ENCODE measurements around the gene PSTPIP2. TPM values are rescaled to one million over a fixed set of nuclear protein-coding genes. Genes with fewer than 3 reads are reported as not detected.
A peak's percentile ranks its signal among the peaks of the same experiment; 100 is the strongest.
"Not testable (repeated sequence)": the region's sequence is repeated elsewhere in the genome, so short reads cannot be mapped to it uniquely, and the experiment has no call there.

The PSTPIP2 gene
- total and polyA plus RNA-seq, 2 experiments from 2014 or later: 11.9 to 24.5 TPM

DNA sequence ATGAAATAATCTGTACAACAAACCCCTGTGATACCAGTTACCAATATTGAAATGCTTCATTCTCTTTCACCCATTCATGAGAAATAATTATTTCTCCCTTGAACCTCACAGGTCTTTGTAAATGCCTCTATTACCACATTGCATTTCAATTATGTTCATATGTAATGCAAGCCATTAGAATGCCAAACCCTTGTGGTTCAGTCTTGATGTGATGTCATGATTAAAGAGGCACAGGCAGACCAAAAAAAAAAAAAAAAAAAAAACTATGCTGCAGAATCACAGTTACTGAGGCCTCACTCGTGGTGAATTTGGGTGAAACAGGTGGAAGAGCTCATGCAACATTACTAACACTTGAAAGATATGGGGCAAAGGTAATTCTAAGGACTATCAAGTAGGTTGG, 95.5 kb downstream of the PSTPIP2 start:
- no peak for DNase-seq (ENCODE audit: low spot score)
- H2AFZ ChIP-seq: no peak overlapping the region
- H4K20me1 ChIP-seq (ENCODE audit: insufficient read depth, poor library complexity, severe bottlenecking): no peaks in the 10 kb centered on the region
- TF ChIP-seq EZH2phosphoT487 (IDR thresholded peaks at IDR 0.05; ENCODE audit: low read depth, severe bottlenecking, unreplicated experiment) (no peak), EZH2 (IDR thresholded peaks at IDR 0.05; ENCODE audit: borderline replicate concordance) (no peak)
- TF ChIP-seq, protein P1, sequence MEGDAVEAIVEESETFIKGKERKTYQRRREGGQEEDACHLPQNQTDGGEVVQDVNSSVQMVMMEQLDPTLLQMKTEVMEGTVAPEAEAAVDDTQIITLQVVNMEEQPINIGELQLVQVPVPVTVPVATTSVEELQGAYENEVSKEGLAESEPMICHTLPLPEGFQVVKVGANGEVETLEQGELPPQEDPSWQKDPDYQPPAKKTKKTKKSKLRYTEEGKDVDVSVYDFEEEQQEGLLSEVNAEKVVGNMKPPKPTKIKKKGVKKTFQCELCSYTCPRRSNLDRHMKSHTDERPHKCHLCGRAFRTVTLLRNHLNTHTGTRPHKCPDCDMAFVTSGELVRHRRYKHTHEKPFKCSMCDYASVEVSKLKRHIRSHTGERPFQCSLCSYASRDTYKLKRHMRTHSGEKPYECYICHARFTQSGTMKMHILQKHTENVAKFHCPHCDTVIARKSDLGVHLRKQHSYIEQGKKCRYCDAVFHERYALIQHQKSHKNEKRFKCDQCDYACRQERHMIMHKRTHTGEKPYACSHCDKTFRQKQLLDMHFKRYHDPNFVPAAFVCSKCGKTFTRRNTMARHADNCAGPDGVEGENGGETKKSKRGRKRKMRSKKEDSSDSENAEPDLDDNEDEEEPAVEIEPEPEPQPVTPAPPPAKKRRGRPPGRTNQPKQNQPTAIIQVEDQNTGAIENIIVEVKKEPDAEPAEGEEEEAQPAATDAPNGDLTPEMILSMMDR (IDR thresholded peaks at IDR 0.05; ENCODE audit: poor library complexity): no peak
- H3K9me3 ChIP-seq (ENCODE audit: low read depth): no peaks in the 10 kb centered on the region
- peaks cover 4% of the 10 kb centered on the region for H3K4me1 ChIP-seq (ENCODE audit: insufficient read depth)
- no peak overlapping the region for H3K4me3 ChIP-seq
- no peaks in the 10 kb centered on the region for H3K9me2 ChIP-seq (replicated peaks; ENCODE audit: insufficient read depth)
- WGBS (ENCODE audit: low lambda C conversion rate, missing lambda C conversion rate): 44% methylated on average over 1 of the region's 1 CpG
- H3K79me2 ChIP-seq: no peaks in the 10 kb centered on the region
- no peak overlapping the region for H3K4me2 ChIP-seq
- no peak overlapping the region for H3K27ac ChIP-seq
- H3K36me3 ChIP-seq (replicated peaks; ENCODE audit: insufficient read depth, low read depth): no peaks in the 10 kb centered on the region
- H3K27me3 ChIP-seq: no peaks in the 10 kb centered on the region

DNA sequence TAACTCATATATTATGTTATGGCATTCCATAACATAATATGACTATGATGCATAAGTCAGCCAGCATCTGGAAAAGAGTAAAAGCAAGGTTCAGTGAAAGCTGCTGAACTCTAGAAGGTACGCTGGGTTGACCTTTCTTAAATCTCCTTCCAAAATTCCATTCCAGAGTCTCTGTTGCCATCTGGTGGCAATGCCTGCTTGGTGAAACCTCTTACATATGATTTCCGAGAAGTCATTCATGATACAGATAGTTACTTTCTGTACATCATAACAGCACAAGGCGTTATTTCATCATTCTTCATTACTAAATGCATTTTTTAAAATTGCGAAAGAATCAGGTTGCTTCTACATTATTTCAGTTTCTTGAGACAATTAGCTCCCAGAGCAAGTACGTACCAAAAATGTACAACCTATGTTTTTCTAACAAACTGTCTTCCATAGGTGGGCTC, 97.9 kb downstream of the PSTPIP2 start:
- Histone ChIP-seq H3K4me1 (ENCODE audit: insufficient read depth) (no peaks in the 10 kb centered on the region), H3K27ac (no peak overlapping the region), H3K9me3 (ENCODE audit: low read depth) (no peaks in the 10 kb centered on the region), H3K36me3 (replicated peaks; ENCODE audit: insufficient read depth, low read depth) (no peaks in the 10 kb centered on the region), H3K4me3 (no peak overlapping the region), H3K4me2 (no peak overlapping the region), H4K20me1 (ENCODE audit: insufficient read depth, poor library complexity, severe bottlenecking) (no peaks in the 10 kb centered on the region), H3K27me3 (no peaks in the 10 kb centered on the region), H3K79me2 (no peaks in the 10 kb centered on the region), H3K9me2 (replicated peaks; ENCODE audit: insufficient read depth) (no peaks in the 10 kb centered on the region), H2AFZ (no peak overlapping the region)
- peak; percentile 75 for DNase-seq (ENCODE audit: low spot score)
- 38% methylated on average over 5 of the region's 5 CpGs for WGBS (ENCODE audit: low lambda C conversion rate, missing lambda C conversion rate)
- TF ChIP-seq EZH2phosphoT487 (IDR thresholded peaks at IDR 0.05; ENCODE audit: low read depth, severe bottlenecking, unreplicated experiment) (no peak), EZH2 (IDR thresholded peaks at IDR 0.05; ENCODE audit: borderline replicate concordance) (no peak)
- TF ChIP-seq, protein P1 (IDR thresholded peaks at IDR 0.05; ENCODE audit: poor library complexity): peak; percentile 86

DNA sequence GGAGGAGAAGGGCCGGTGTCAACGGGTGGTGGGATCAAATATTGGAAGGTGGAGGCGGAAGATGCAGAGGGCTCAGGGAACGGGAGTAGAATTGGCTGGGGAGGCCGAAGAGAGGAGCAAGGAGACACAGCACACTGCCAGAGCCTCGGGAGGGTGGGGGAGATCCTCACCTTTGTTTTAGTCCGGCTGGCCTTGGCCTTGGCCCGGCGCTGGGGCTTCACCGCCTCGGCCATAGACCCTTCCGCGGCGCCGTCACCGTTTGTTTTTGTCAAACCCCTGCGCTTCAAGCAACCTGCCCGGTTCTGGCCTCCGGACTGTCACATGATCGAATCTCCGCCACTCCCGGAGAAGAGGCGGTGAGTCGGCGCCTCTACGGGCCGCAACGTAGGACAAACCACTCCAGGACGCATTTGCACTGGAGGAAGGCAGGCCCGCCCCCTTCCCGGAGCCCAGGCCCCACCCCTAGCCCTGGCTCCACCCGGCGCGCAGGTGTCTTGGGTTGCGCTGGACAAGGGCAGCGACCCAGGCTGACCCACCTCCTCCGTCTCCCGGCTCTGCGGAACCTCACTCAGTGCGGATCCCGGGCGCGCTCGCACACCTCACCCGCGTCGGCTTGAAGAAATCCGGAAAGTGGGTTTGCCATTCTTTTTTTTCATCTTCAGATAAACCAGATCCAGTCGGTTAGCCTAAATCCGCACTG, 104.9 kb downstream of the PSTPIP2 start, which contains the start of gene EPG5:
Gene EPG5 (minus strand): TSS at position 323 of the 700 bp plus-strand sequence. CDS start 90 bp downstream, at position 233.
- Histone ChIP-seq H3K79me2 (peaks cover 44% of the 10 kb centered on the region), H3K4me1 (ENCODE audit: insufficient read depth) (peaks cover 7% of the 10 kb centered on the region), H3K4me2 (peak within 1 kb of the TSS; percentile 88), H3K27me3 (no peaks in the 10 kb centered on the region), H3K9me3 (ENCODE audit: low read depth) (no peaks in the 10 kb centered on the region), H4K20me1 (ENCODE audit: insufficient read depth, poor library complexity, severe bottlenecking) (no peaks in the 10 kb centered on the region), H3K4me3 (peak within 1 kb of the TSS; percentile 87), H3K36me3 (replicated peaks; ENCODE audit: insufficient read depth, low read depth) (no peaks in the 10 kb centered on the region), H3K27ac (peak within 1 kb of the TSS; percentile 84), H3K9me2 (replicated peaks; ENCODE audit: insufficient read depth) (no peaks in the 10 kb centered on the region), H2AFZ (peak within 1 kb of the TSS; percentile 98)
- TF ChIP-seq EZH2phosphoT487 (IDR thresholded peaks at IDR 0.05; ENCODE audit: low read depth, severe bottlenecking, unreplicated experiment) (no peak), EZH2 (IDR thresholded peaks at IDR 0.05; ENCODE audit: borderline replicate concordance) (no peak)
- TF ChIP-seq, protein P1 (IDR thresholded peaks at IDR 0.05; ENCODE audit: poor library complexity): no peak
- WGBS (ENCODE audit: low lambda C conversion rate, missing lambda C conversion rate): under 1% methylated on average over 37 of the region's 50 CpGs
- DNase-seq (ENCODE audit: low spot score): peak; percentile 97

DNA sequence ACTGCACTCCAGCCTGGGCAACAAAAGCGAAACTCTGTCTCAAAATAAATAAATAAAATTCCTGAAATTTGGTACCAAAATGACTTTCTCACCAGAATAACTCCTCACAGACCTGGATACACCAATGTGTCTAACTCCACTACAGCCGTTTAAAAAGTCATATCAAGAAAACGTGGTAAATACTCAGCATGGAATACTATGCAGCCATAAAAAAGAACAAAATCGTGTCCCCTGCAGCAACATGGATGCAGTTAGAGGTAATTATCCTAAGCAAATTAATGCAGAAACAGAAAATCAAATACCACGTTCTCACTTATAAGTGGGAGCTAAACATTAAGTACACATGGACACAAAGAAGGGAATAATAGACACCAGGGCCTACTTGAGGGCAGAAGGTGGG, 107.1 kb downstream of the PSTPIP2 start:
- H3K36me3 ChIP-seq (replicated peaks; ENCODE audit: insufficient read depth, low read depth); H2AFZ ChIP-seq; H3K9me3 ChIP-seq (ENCODE audit: low read depth); H3K9me2 ChIP-seq (replicated peaks; ENCODE audit: insufficient read depth); H3K4me3 ChIP-seq; H3K4me1 ChIP-seq (ENCODE audit: insufficient read depth); DNase-seq (ENCODE audit: low spot score); H3K27me3 ChIP-seq; H3K27ac ChIP-seq: not testable (repeated sequence)
- Histone ChIP-seq H3K4me2 (peak overlapping the region; percentile 78), H4K20me1 (ENCODE audit: insufficient read depth, poor library complexity, severe bottlenecking) (peaks cover 10% of the 10 kb centered on the region), H3K79me2 (peaks cover 65% of the 10 kb centered on the region)
- WGBS (ENCODE audit: low lambda C conversion rate, missing lambda C conversion rate): 97% methylated on average over 5 of the region's 5 CpGs

Measured in hepatocyte (in vitro differentiated cells).